Fibroblast of skin of left quadriceps (primary cell): ENCODE results near the gene CALN1.
"Not testable (repeated sequence)": the region's sequence is repeated elsewhere in the genome, so short reads cannot be mapped to it uniquely, and the experiment has no call there.

Experiments
- DNase-seq, 2 experiments: peaks; one replicate each; pipeline ENCODE4 v3.0.0-alpha.2; 2013; ENCODE audit warnings: low read depth in 2 of 2

Gene CALN1

DNA sequence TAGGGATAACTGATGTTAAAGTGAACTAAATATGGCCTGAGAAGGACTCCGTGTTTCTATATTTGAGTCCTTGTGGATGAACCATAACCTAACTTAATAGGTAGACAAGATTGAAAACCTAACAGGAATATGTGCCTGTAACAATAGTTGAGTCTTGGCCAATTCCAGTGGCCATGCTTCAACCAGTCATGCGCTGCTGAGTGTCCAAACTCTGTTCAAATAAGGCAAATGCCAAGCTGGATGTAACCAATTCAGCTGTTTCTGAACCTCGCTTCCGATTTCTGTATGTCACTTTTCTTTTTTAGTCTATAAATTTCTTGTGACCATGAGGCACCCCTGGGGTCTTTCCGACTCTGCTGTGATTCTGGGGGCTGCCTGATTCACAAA, 672.0 kb downstream of the CALN1 start:
- DNase-seq: no peak

DNA sequence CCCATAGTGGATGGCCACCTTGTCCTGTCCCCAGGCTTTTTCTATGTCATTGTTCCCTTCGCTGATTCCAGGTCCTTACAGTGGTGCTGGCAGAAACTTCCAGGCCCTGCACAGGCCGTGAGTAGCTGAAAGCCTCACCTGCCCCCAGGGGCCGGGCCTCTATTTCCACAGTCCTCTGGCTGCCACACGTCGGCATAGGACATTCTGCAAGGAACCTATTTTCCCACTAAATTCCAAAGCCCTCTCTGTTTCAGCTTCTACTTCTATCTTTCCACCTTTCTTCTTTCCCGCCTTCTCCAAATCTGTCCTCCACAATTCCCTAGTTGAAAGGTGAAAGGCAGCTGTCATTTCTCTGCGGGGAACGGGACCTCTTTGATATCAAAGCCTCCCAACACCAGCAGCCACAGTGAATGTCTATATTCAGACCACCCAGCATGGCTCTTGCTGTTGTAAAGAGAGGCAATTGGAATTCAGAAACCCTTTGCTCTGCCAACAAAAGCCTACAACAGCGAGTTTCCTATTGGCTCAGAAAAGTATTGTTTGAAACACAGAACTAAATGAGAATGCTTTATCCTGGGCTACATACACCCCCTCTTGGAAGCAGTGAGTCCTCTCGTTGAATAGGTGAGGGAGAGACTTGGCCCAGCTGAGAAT, 672.5 kb downstream of the CALN1 start:
- no peak for DNase-seq

DNA sequence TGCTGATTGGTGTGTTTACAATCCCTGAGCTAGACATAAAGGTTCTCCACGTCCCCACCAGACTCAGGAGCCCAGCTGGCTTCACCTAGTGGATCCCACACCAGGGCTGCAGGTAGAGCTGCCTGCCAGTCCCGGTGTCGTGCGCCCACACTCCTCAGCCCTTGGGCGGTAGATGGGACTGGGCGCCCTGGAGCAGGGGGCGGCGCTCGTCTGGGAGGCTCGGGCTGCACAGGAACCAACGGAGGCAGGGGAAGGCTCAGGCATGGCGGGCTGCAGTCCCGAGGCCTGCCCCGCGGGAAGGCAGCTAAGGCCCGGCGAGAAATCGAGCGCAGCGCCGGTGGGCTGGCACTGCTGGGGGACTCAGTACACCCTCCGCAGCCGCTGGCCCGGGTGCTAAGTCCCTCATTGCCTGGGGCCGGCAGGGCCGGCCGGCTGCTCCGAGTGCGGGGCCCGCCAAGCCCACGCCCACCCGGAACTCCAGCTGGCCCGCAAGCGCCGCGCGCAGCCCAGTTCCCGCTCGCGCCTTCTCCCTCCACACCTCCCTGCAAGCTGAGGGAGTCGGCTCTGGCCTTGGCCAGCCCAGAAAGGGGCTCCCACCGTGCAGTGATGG, 674.1 kb downstream of the CALN1 start:
- not testable (repeated sequence) for DNase-seq

DNA sequence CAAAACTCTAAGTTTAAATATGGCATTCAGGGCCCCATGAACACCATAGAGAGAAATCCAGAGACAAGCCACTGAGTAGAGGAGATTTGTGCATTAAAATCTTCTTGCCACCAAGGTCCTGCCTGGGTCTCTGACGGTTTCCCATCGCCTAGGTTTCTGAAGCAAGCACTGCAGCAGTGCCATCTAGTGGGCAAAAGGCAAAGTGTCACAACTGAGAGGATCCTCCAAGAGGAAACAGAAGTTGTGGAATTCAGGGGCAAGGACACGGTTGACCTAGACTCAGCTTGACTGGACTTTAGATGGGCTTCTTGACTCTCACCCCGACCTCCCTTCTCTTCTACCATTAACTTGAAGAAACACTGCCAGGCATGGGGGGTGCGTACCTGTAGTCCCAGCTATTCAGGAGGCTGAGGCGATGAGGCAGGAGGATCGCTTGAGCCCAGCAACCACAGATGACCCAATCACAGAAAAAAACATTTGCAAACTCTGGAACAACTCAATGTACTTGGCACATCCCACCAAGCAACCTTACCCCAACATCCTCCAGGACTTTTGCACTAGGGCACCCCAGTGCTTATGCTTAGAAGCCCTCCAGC, 676.1 kb downstream of the CALN1 start:
- DNase-seq: peak; percentile 14 to 25

DNA sequence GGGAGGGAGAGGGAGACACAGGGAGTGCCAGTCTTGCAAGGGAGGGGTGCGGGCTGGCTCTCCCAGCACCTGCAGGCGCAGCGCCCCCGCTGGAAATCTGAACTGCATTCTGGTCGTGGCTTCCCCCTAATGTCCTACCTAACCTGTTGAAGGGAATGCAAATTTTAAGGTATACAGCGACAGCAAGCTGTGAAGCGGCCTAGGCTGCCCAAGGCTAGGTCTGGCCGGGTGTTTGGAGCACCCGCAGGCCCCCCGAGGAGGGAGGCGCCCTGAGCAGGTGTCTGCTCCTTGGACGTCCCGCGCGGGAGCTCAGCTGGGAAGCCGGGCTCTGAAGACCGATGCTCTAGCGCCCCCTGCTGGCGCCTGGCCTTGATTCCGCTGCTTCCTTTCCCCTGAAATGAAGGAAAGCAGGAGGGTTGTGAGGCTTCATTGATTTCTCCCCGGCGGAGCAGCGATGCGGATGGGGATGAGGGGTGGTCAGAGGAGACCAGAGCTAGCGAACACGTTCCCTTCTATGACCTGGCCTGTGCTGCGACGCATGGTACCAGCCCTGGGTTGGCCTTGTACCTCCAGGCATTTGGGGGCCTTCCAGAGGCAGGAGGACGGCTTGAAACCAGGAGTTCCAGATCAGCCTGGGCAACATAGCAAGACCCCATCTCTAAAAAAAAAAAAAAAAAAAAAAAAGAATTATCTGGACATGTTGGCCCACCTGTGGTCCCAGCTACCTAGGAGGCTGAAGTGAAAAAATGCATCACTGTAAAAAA, 678.8 kb downstream of the CALN1 start:
- DNase-seq: peak; percentile 32 to 41

DNA sequence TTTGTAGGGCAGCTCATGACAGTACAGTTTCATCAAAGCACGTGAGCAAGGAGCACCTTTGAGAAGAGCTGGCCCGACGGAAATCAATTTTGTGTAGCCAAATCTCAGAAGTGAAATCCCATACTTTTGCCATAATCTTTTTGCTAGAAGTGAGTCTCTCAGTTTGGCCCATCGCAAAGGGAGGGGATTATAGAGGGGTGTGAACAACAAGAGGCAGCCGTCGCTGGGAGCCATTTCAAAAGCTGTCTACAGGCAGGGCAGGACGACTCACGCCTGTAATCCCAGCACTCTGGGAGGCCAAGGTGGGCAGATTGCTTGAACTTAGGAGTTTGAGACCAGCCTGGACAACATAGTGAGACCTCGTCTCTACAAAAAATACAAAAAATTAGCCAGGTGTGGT, 680.4 kb downstream of the CALN1 start:
- DNase-seq: no peak
